COLO829 (cell line): ENCODE results near the gene RIN2.
"Not testable (repeated sequence)": the region's sequence is repeated elsewhere in the genome, so short reads cannot be mapped to it uniquely, and the experiment has no call there.

Source experiments
- DNase-seq: peaks from one replicate; pipeline ENCODE4 v3.0.0; 2012; ENCODE audit warnings: low spot score

The RIN2 gene

DNA sequence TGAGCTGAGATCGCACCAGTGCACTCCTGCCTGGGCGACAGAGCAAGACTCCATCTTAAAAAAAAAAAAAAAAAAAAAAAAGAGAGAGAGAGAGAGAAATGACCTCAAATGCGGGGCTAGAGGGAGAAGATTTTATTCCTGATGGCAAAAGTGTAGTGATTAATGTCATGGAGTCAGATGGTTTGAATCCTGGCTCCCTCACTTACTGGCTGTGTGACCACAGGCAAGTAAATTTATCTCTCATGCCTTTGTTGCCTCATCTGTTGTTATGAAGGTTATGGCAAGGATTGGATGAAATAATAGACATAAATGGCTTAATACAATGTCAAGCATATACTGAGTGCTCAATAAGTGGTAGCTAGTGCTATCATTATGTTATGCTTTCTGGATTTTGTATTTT is 29.3 kb downstream of the RIN2 start:
- no peak for DNase-seq

DNA sequence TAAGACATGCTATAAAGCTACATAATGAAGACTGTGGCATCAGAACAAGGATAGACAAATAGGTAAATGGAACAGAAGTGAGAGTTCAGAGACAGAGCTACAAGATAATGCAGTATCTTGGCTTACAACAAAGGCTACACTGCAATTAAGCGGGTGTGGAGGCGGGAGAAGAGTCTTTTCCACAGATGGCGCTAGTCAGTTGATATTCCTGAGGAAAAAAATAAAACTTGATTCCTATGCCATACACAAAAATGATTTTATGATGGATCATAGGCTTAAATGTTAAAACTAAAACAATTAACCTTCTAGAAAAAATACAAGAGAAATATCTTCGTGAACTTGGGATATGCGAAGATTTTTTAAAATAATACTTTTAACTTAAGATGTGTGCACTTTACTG is 31.0 kb downstream of the RIN2 start:
- no peak for DNase-seq

DNA sequence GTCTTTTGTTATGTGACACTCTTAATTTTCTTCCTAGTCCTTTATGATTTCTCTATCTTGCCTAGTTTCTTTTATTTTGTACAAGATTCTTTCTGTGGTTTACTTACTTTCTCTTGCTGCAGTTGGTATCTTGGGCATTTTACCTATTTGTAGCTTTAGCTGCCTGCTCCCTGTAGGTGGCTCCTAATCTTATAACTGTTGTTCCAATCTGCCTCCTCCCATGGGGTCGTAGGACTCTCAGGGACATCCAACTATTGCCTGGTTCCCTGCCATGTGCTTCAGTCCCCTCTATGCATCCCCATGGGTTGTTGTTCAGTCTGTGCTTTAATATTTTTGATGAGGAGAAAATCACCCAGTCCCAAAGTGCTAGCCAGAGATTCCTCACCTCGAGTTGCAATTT is 31.4 kb downstream of the RIN2 start:
- DNase-seq = no peak

DNA sequence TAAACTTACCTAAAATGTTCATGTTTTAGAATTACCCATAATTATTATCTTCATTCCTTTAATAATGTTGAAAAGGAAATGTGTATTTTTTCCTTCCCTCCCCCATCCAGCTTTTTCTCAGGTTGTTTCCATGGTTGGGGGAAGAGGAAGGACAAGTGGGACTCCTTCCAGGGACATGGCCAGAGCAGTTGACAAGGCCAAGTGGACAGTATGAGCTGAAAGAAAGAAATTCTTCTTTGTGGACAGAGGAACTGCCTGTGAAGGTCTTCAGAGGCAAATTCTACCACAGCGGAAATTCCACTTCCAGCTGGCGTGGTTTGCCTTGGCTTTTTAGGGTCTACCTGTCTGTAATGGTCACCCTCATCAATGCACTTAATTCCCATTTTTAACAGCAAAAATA is 33.8 kb downstream of the RIN2 start:
- no peak for DNase-seq

DNA sequence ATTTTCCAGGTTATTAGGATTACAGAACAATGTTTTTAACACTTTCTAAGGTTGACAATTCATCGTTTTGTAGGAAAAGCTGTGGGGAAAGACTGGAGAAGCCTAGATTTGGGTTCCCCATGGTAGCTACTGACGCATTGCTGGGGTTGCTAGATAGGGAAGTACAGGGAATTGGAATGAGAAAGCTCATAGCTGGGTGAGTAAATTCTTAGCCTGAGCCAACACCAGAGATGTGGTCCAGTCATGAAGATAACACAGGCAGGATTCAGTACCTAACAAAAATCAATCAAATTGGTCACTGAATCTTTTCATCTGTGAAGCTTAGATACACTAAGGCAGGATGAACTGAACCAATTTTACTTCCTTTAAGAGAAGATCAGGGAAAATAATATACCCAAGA is 35.7 kb downstream of the RIN2 start:
- DNase-seq = no peak

DNA sequence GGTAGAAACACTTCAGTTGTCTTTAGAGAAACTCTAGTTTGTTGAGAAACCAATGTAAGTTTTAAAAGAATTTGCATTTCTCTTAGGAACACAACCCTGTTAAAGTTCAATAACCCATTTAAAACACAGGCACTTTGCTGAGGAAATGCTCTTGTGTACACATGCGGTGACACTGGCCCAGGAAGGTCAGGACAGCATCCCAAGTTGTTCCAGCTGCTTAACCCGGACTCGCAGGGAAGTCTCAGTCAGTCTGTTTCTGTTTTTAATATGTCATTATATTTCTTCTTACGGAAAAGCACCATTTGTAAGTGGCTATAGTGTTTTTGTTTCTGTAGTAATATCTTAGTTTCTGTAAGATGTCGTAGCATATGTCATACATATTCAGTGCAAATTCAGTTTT is 36.9 kb downstream of the RIN2 start:
- no peak for DNase-seq

DNA sequence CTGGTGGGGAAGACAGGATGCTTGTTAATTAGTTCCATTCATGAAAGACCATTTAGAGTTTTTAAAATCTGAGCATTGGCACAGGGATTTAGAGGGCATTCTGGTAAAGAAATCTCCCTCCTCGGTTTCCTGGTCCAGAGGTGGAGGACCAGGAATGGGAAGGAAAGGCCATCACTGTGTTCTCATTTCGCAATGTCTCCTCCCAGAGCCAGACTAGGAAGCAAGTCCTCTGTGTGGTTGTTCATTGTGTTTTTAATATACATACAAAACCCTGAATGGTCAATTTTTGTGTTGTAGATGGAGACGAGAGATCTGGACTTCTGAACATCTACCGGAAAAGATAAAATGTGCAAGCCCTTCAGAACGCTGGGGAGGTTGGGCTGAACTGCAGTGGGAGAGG is 41.3 kb downstream of the RIN2 start:
- no peak for DNase-seq

DNA sequence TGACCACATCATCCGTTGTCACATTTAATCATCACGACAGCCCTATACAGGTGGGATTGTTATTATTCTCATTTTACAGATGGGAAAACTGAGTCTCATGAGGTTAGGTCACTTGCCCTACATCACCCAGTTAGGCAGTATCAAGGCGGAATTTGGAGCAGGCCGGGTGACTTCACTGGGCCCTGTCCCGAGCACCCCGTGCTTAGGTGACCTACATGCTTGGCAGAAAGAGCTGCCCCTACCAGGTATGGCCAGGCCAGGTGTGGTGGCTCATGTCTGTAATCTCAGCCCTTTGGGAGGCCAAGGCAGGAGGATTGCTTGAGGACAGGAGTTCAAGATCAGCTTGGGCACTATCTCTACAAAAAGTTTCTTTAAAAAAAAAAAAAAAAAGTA is 44.0 kb downstream of the RIN2 start:
- no peak for DNase-seq

DNA sequence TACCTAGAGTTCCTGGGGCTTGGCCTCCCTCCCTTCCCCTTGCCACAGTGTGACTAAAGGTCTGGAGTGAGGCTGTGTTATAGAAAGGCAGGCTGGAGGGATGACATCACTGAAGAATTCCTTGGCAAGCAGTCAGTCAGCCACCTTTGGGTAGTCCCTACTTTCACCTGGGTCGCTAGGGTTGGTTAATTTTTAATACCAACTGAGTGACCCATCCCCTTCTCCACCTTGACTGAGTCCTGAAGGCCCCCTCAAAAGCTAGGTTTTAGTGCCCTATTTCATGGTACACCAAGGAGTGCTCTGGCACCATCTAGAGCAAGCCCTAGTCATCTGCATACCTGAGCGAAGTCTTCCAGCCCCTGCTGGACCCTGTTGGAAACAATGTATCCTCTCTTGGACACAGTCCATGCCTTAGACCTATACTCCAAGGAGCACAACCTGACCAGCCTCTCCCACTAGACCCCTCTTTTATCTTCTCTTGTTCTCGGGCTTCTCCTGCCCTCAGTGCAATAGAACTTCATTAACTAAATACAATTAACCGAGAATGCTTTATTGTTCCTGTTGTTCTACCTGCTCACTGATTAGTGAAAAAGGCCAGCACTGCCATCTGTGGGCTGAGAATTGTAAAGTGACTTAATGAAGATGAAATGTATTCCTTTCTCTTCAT is 44.6 kb downstream of the RIN2 start:
- no peak for DNase-seq

DNA sequence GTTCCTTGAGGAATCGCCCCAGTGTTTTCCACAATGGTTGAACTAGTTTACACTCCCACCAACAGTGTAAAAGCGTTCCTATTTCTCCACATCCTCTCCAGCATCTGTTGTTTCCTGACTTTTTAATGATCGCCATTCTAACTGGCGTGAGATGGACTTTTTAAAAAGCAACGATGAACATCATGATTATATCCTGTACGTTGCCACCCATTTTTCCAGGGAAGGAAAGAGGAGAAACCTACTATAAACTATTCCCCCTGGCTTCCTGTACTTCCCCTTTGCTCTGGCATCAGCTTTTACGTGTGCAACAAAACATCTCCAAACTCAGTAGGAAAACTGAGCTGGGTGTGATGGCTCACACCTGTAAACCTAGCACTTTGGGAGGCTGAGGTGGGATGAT is 48.2 kb downstream of the RIN2 start:
- DNase-seq = not testable (repeated sequence)

DNA sequence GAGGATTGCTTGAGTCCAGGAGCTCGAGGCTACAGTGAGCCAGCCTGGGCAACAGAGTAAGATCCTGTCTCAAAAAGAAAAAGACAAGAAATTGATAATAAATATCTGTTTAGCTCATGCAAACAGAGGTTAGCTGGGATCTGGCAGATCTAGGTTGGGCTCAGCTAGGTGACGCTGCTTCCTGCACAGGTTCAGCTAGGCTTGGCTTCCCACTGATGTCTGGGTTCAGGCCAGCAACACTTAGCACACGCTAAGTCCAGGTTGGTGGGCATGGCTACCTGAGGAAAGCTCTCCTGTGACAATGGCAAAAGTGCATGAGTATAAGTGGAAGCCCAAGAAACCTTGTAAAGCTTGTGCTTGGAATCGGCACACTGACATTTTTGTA is 48.7 kb downstream of the RIN2 start:
- DNase-seq = no peak

DNA sequence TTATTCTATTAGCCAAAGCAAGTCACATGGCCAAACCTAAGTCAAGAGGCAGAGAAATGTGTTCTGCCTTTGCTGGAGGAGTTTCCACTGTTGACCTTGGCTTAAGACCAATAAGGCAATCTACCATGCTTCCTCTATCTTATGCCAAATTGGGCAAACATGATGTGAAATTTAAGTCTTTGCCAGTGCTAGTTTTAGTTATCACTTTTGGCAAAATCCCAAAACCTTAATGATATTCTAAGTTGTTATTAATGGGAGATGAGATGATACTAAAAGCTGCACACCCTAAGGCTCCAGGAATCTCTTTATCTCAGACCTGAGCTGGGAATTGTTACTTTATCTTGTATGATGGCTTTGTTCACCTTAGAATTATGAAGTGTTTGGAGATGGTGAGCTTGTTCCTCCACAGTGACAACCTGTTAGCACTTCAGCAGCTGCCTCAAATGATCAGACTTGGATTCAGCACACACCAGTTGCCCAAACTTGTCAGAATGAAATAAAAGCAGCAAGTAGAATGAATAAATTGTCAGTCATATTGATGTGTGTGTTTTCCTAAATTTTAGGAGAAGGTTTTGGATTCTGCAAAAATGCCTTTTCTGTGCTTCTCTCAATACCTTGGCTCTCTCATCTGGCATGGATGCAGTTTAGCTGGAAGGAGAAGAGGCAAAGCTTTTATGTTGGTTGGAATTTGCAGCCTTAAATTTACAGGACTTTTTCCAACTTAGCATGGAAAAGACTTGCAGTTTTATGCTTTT is 49.3 kb downstream of the RIN2 start:
- DNase-seq = no peak
